ENCODE data around the gene KDM3B. TPM values are rescaled to one million over a fixed set of nuclear protein-coding genes. Genes with fewer than 3 reads are reported as not detected.
A peak's percentile ranks its signal among the peaks of the same experiment; 100 is the strongest.

KDM3B gene
- total and polyA plus RNA-seq, 9 of the 15 experiments (the other 6 are each of a cell fraction or from before 2014, with no cell fraction given) = 13.8 to 62.8 (median 41.9) TPM

GRCh38 chr5:138468133-138468965 lies 115.9 kb downstream of the KDM3B start (continued):
- TF ChIP-seq MGA (IDR thresholded peaks at IDR 0.05) (no peak), PKNOX1 (IDR thresholded peaks at IDR 0.05) (0 out of 2 replicates have a peak, but pooled peaks have one; percentile 10), HEY1 (CRISPR knock-in tag; IDR thresholded peaks at IDR 0.05; ENCODE audit: borderline replicate concordance) (no peak), EP400 (IDR thresholded peaks at IDR 0.05) (peak; percentile 31; the same call in 1 of the 2 replicates), ZSCAN29 (IDR thresholded peaks at IDR 0.05) (no peak), U2AF2 (optimal IDR thresholded peaks at IDR 0.05; ENCODE audit: low read depth, low read length) (no peak), KLF10 (CRISPR knock-in tag; IDR thresholded peaks at IDR 0.05) (no peak), PML (IDR thresholded peaks at IDR 0.05; ENCODE audit: low read length) (peak; percentile 90), E2F5 (CRISPR knock-in tag; IDR thresholded peaks at IDR 0.05) (peak; percentile 31; the same call in 1 of the 2 replicates), TAF15 (IDR thresholded peaks at IDR 0.05; ENCODE audit: low read depth, low read length) (peak; percentile 41; the same call in 1 of the 2 replicates), NFYB (IDR thresholded peaks at IDR 0.05; ENCODE audit: extremely low read depth, insufficient read length) (no peak), CC2D1A (IDR thresholded peaks at IDR 0.05) (0 out of 2 replicates have a peak, but pooled peaks have one; percentile 11)
